Sciatic nerve (tissue), 2 donors: ENCODE measurements around the gene PMP22. TPM values are rescaled to one million over a fixed set of nuclear protein-coding genes. Genes with fewer than 3 reads are reported as not detected.

Experiments used
- ATAC-seq: fragments of 200-7000 bp; cut with Tn5 transposase; one replicate; pipeline ENCODE4 v1.9.1; 2020; ENCODE audit warnings: mild to moderate bottlenecking, moderate library complexity
- DNase-seq: peaks from one replicate; pipeline ENCODE4 v3.0.0-alpha.2; 2020; ENCODE audit warnings: low spot score
- intact Hi-C: fragments of 100-400 bp; cut with DNase I; formaldehyde crosslinking; loops from one replicate; pipeline ENCODE4 v1.14.2; 2022
- total RNA-seq: library from RNA; stranded (reverse); fragmentation: NEBNext Ultra II Directional; extraction: Animal tissue kit (Norgen Biotek cat#: 25700); gene quantifications from one replicate; pipeline ENCODE4 v1.2.1, GENCODE V29; 2021
- donor health status: DM: no; HTN: no; CAD: no.
- donor health status: DM: no; HTN: no; CAD: no.

The PMP22 gene
- total RNA-seq, 1 donor from 2014 or later: 2,465 TPM

GRCh38 chr17:15278924-15279477 lies 13.9 kb upstream of the PMP22 start:
- DNase-seq (no peak), ATAC-seq (no peak)
- intact Hi-C loops: no loop called here

GRCh38 chr17:15278380-15278779 lies 13.3 kb upstream of the PMP22 start:
- ATAC-seq (no peak), DNase-seq (no peak)
- intact Hi-C loops: no loop called here

GRCh38 chr17:15274017-15274416 lies 8.9 kb upstream of the PMP22 start:
- ATAC-seq (no peak), DNase-seq (no peak)
- intact Hi-C loops: no loop called here

- ATAC-seq: peak; percentile 78
- intact Hi-C loops: no loop called here
- no peak for DNase-seq
Observed at GRCh38 chr17:15273141-15273793, 8.1 kb upstream of the PMP22 start.

GRCh38 chr17:15271741-15272140 lies 6.6 kb upstream of the PMP22 start:
- DNase-seq (no peak), ATAC-seq (no peak)
- intact Hi-C loops: no loop called here

- no peak for DNase-seq
- peak; percentile 53 for ATAC-seq
- intact Hi-C loops: no loop called here
Observed at GRCh38 chr17:15270628-15271381, 5.7 kb upstream of the PMP22 start.

GRCh38 chr17:15269780-15270089 lies 4.6 kb upstream of the PMP22 start:
- peak; percentile 8 for ATAC-seq
- intact Hi-C loops: loop anchor here (10.0 kb wide), 1 partner anchor 135 kb away; no protein-coding TSS in a partner anchor
- DNase-seq: no peak

- DNase-seq (no peak), ATAC-seq (no peak)
- intact Hi-C loops: loop anchor here (10.0 kb wide), 1 partner anchor 136 kb away; no protein-coding TSS in a partner anchor
Observed at GRCh38 chr17:15269087-15269779, 4.1 kb upstream of the PMP22 start.

GRCh38 chr17:15268461-15268860 lies 3.3 kb upstream of the PMP22 start:
- DNase-seq (no peak), ATAC-seq (peak; percentile 32)
- intact Hi-C loops: loop anchor here (10.0 kb wide), 1 partner anchor 136 kb away; no protein-coding TSS in a partner anchor

GRCh38 chr17:15267996-15268395 lies 2.9 kb upstream of the PMP22 start:
- DNase-seq (no peak), ATAC-seq (no peak)
- intact Hi-C loops: loop anchor here (10.0 kb wide), 1 partner anchor 137 kb away; no protein-coding TSS in a partner anchor

- DNase-seq (no peak), ATAC-seq (no peak)
- intact Hi-C loops: loop anchor here (10.0 kb wide), 1 partner anchor 138 kb away; no protein-coding TSS in a partner anchor
Observed at GRCh38 chr17:15266325-15267125, 1.4 kb upstream of the PMP22 start.

- intact Hi-C loops: loop anchor here (10.0 kb wide), 1 partner anchor 140 kb away; no protein-coding TSS in a partner anchor
- no peak for ATAC-seq
- no peak for DNase-seq
Observed at GRCh38 chr17:15264542-15264941, 584 bp downstream of the PMP22 start.

GRCh38 chr17:15263680-15264079 lies 1.4 kb downstream of the PMP22 start:
- no peak for ATAC-seq
- intact Hi-C loops: loop anchor here (10.0 kb wide), 1 partner anchor 141 kb away; no protein-coding TSS in a partner anchor
- no peak for DNase-seq

GRCh38 chr17:15263206-15263579 lies 1.9 kb downstream of the PMP22 start:
- intact Hi-C loops: loop anchor here (10.0 kb wide), 1 partner anchor 142 kb away; no protein-coding TSS in a partner anchor
- DNase-seq (peak; percentile 92), ATAC-seq (peak; percentile 75)

GRCh38 chr17:15262291-15263205 lies 2.6 kb downstream of the PMP22 start:
- intact Hi-C loops: loop anchor here (10.0 kb wide), 1 partner anchor 142 kb away; no protein-coding TSS in a partner anchor
- ATAC-seq (peak; percentile 94), DNase-seq (peak; percentile 94)

- intact Hi-C loops: loop anchor here (2.0 to 10.0 kb wide), 2 partner anchors 143 to 241 kb away; no protein-coding TSS in a partner anchor
- no peak for DNase-seq
- peak; percentile 6 for ATAC-seq
Observed at GRCh38 chr17:15261802-15262290, 3.3 kb downstream of the PMP22 start.

GRCh38 chr17:15261258-15261801 lies 3.8 kb downstream of the PMP22 start:
- DNase-seq (peak; percentile 74), ATAC-seq (peak; percentile 29)
- intact Hi-C loops: loop anchor here (2.0 to 10.0 kb wide), 2 partner anchors 143 to 241 kb away; no protein-coding TSS in a partner anchor
